Upper lobe of left lung (tissue), 6 donors: ENCODE data around the gene SPATA13. TPM values are rescaled to one million over a fixed set of nuclear protein-coding genes. Genes with fewer than 3 reads are reported as not detected.

Experiments used
- ATAC-seq, 2 donors: fragments of 200-7000 bp; cut with Tn5 transposase; one replicate each; pipeline ENCODE4 v1.9.1; 2022; ENCODE audit warnings: mild to moderate bottlenecking in 2 of 2, moderate library complexity in 2 of 2; ENCODE audit not compliant: low FRiP score in 2 of 2
- DNase-seq, 2 donors: peaks; one replicate each; pipeline ENCODE4 v3.0.0-alpha.2; 2019 to 2020
- H3K27ac ChIP-seq, 4 donors: fragments of 200-600 bp; sonication (generic); one replicate each; pipeline ENCODE4 v1.5.1; 2016 to 2019
- H3K27me3 ChIP-seq, 4 donors: fragments of 200-600 bp; sonication (generic); one replicate each; pipeline ENCODE4 v1.5.1; 2017 to 2019
- H3K36me3 ChIP-seq, 4 donors: fragments of 200-600 bp; sonication (generic); one replicate each; pipeline ENCODE4 v1.5.1; 2016 to 2019
- H3K4me1 ChIP-seq, 4 donors: fragments of 200-600 bp; sonication (generic); one replicate each; pipeline ENCODE4 v1.5.1; 2018 to 2019
- H3K4me3 ChIP-seq, 4 donors: fragments of 200-600 bp; sonication (generic); one replicate each; pipeline ENCODE4 v1.5.1; 2017 to 2019; ENCODE audit warnings: mild to moderate bottlenecking in 2 of 4, moderate library complexity in 1 of 4
- H3K9me3 ChIP-seq, 4 donors: fragments of 200-600 bp; sonication (generic); one replicate each; pipeline ENCODE4 v1.5.1; 2018 to 2019
- CTCF ChIP-seq, 6 experiments: fragments of 450-650 bp in 4 of 6; fragments of 200-600 bp in 2 of 6; sonication (generic) in 2 of 6; IDR thresholded peaks; one replicate each; pipeline ENCODE4 v1.5.1; 2016 to 2019; ENCODE audit warnings: antibody characterized with exemption in 6 of 6
- EP300 ChIP-seq, 4 donors: sonication (generic); formaldehyde crosslinking; IDR thresholded peaks; one replicate each; pipeline ENCODE4 v1.5.1; 2017; ENCODE audit warnings: antibody characterized with exemption in 4 of 4, control low read depth in 2 of 4
- POLR2A ChIP-seq, 4 donors: fragments of 450-650 bp; IDR thresholded peaks; one replicate each; pipeline ENCODE4 v1.5.1; 2016 to 2017; ENCODE audit warnings: antibody characterized with exemption in 4 of 4, mild to moderate bottlenecking in 2 of 4
- POLR2AphosphoS5 ChIP-seq, 2 donors: sonication (generic); formaldehyde crosslinking; IDR thresholded peaks; one replicate each; pipeline ENCODE4 v1.5.1; 2017; ENCODE audit warnings: antibody characterized with exemption in 2 of 2
- WGBS, 2 donors: methylation state at CpG; one replicate each; pipeline ENCODE4 v1.1.5; 2017 to 2018; 5-methylcytosine and 5-hydroxymethylcytosine counted together
- total RNA-seq, 6 donors: library from RNA; depleted of rRNA in 4 of 6; stranded (reverse); fragments of >200 nt in 4 of 6; gene quantifications; one replicate each; pipeline versions ENCODE4 v1.1.0 to v1.2.1, GENCODE V29; 2016 to 2021
- donor health status: DM: no; HTN: no; CAD: no; lungs with moderate emphysema.
- donor health status: DM: no; HTN: yes; CAD: no; lungs with severe emphysema.

The SPATA13 gene
- total RNA-seq, 6 donors from 2014 or later = 31.2 to 77.5 (median 49.2) TPM

- H3K4me1 ChIP-seq = peaks cover 0 to 5% (median 2%) of the 10 kb centered on the region in 4 donors
- no peaks in the 10 kb centered on the region for H3K36me3 ChIP-seq
- ATAC-seq = no peak
- no peak overlapping the region for H3K4me3 ChIP-seq
- 91 to 95% methylated on average over 5 of the region's 5 CpGs for WGBS, 2 donors
- H3K27me3 ChIP-seq = no peaks in the 10 kb centered on the region
- H3K9me3 ChIP-seq = no peaks in the 10 kb centered on the region
- DNase-seq = no peak
- no peak overlapping the region for H3K27ac ChIP-seq
- TF ChIP-seq POLR2AphosphoS5 (IDR thresholded peaks at IDR 0.05) (no peak), EP300 (IDR thresholded peaks at IDR 0.05) (no peak), POLR2A (IDR thresholded peaks at IDR 0.05) (no peak), CTCF (IDR thresholded peaks at IDR 0.05) (no peak)
Measured at GRCh38 chr13:24138911-24139310, 21.6 kb upstream of the SPATA13 start.

GRCh38 chr13:24141333-24141910, 19.1 kb upstream of the SPATA13 start:
- 90 to 91% methylated on average over 7 of the region's 7 CpGs for WGBS, 2 donors
- DNase-seq (no peak), ATAC-seq (no peak)
- Histone ChIP-seq H3K27ac (no peak overlapping the region), H3K27me3 (no peaks in the 10 kb centered on the region), H3K4me1 (peaks cover 0 to 5% (median 2%) of the 10 kb centered on the region in 4 donors), H3K4me3 (no peak overlapping the region), H3K9me3 (no peaks in the 10 kb centered on the region), H3K36me3 (no peaks in the 10 kb centered on the region)
- TF ChIP-seq POLR2AphosphoS5 (IDR thresholded peaks at IDR 0.05) (no peak), CTCF (IDR thresholded peaks at IDR 0.05) (no peak), POLR2A (IDR thresholded peaks at IDR 0.05) (no peak), EP300 (IDR thresholded peaks at IDR 0.05) (no peak)

- Histone ChIP-seq H3K27ac (no peak overlapping the region), H3K4me1 (peaks cover 0 to 5% (median 2%) of the 10 kb centered on the region in 4 donors), H3K9me3 (no peaks in the 10 kb centered on the region), H3K36me3 (no peaks in the 10 kb centered on the region), H3K27me3 (no peaks in the 10 kb centered on the region), H3K4me3 (no peak overlapping the region)
- DNase-seq = no peak
- TF ChIP-seq POLR2A (IDR thresholded peaks at IDR 0.05) (no peak), CTCF (IDR thresholded peaks at IDR 0.05) (no peak), POLR2AphosphoS5 (IDR thresholded peaks at IDR 0.05) (no peak), EP300 (IDR thresholded peaks at IDR 0.05) (no peak)
- WGBS, 2 donors = 81 to 83% methylated on average over 1 of the region's 1 CpG
- no peak for ATAC-seq
Measured at GRCh38 chr13:24142453-24142852, 18.1 kb upstream of the SPATA13 start.

DNA sequence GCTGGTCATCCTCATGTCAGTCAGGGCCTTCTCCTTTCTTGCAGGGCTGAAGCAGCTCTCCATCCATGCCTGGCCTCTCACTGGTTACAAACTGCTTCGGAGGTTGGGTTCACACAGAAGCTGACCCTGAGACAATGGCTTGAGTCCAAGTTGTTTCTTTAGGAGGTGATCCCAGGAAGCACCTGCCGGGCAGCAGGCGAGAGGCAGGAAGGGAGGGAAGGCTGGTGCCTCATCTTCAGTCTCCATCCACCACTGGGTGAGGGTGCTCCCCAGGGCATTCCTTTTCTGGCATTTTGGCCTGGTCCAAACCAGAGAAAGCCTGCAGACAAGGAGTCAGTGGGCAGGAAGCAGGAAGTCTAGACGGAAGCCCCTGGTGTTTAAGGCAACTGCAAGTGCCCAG, 17.6 kb upstream of the SPATA13 start:
- H3K27ac ChIP-seq = no peak overlapping the region
- DNase-seq = no peak
- no peaks in the 10 kb centered on the region for H3K9me3 ChIP-seq
- H3K4me1 ChIP-seq = peaks cover 0 to 5% (median 2%) of the 10 kb centered on the region in 4 donors
- no peak overlapping the region for H3K4me3 ChIP-seq
- H3K36me3 ChIP-seq = no peaks in the 10 kb centered on the region
- WGBS, 2 donors = 68 to 78% methylated on average over 4 of the region's 4 CpGs
- no peak for ATAC-seq
- no peak for TF ChIP-seq EP300 (IDR thresholded peaks at IDR 0.05)
- no peak for TF ChIP-seq POLR2AphosphoS5 (IDR thresholded peaks at IDR 0.05)
- TF ChIP-seq CTCF (IDR thresholded peaks at IDR 0.05) = no peak
- TF ChIP-seq POLR2A (IDR thresholded peaks at IDR 0.05) = no peak
- no peaks in the 10 kb centered on the region for H3K27me3 ChIP-seq

DNA sequence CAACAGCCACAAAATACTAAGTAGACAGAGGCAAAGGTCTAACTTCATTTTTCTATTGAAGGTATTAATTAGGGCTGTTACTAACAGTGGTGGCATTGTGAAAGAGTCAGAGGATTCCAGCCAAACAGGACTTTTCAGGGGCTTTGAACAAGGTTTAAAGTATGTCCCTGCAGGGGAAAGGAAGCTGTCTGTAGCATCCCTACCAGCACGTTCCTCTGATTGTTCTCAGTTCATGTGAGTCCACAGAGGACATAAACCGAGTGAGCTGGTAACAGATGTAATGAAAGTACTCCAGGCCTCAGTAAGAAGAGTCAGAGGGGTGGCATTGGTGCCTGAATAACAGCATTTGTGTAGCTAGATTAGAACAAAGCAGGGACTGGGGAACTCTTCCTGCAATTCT, 15.3 kb upstream of the SPATA13 start:
- no peak for ATAC-seq
- 62 to 72% methylated on average over 2 of the region's 2 CpGs for WGBS, 2 donors
- Histone ChIP-seq H3K27ac (no peak overlapping the region), H3K36me3 (no peaks in the 10 kb centered on the region), H3K4me1 (peaks cover 6 to 22% (median 16%) of the 10 kb centered on the region in 4 donors), H3K9me3 (no peaks in the 10 kb centered on the region), H3K27me3 (no peaks in the 10 kb centered on the region), H3K4me3 (no peak overlapping the region)
- TF ChIP-seq POLR2A (IDR thresholded peaks at IDR 0.05) (no peak), CTCF (IDR thresholded peaks at IDR 0.05) (no peak), POLR2AphosphoS5 (IDR thresholded peaks at IDR 0.05) (no peak), EP300 (IDR thresholded peaks at IDR 0.05) (no peak)
- DNase-seq = no peak
